ENCODE measurements around the gene CPPED1.

The CPPED1 gene

GRCh38 chr16:12724226-12724625 is 79.5 kb downstream of the CPPED1 start:
- TF ChIP-seq ZFX (IDR thresholded peaks at IDR 0.05; ENCODE audit: borderline replicate concordance) (no peak), CTCF (IDR thresholded peaks at IDR 0.05) (no peak)
- H3K27ac ChIP-seq, result no peak overlapping the region

- no peak for TF ChIP-seq ZFX (IDR thresholded peaks at IDR 0.05; ENCODE audit: borderline replicate concordance)
- no peak overlapping the region for H3K27ac ChIP-seq
Measured at GRCh38 chr16:12723681-12724080, 80.0 kb downstream of the CPPED1 start.

- no peak overlapping the region for H3K27ac ChIP-seq
- TF ChIP-seq CTCF (IDR thresholded peaks at IDR 0.05) (no peak), ZFX (IDR thresholded peaks at IDR 0.05; ENCODE audit: borderline replicate concordance) (no peak)
Measured at GRCh38 chr16:12721841-12722421, 81.8 kb downstream of the CPPED1 start.

DNA sequence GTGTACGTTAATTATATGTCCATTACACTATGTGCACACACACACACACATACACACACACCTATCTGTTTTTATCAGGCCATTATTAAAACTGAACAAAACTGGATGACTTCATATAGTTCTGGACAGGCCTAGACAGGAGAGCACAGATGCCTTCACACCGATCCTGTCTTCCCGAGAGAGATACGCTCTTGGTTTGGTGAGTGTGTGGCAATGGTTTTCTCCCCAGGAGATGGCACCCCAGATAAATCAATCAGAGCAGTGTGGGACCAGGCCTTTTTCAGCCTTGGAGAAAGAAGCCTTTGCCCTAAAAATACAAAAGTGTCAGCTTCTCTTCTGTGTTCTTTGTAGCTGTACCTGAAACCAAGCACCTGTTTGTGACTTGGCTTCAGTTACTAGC is 83.7 kb downstream of the CPPED1 start:
- TF ChIP-seq ZFX (IDR thresholded peaks at IDR 0.05; ENCODE audit: borderline replicate concordance) (no peak), CTCF (IDR thresholded peaks at IDR 0.05) (no peak)
- H3K27ac ChIP-seq, result no peak overlapping the region

GRCh38 chr16:12716658-12717057 is 87.0 kb downstream of the CPPED1 start:
- TF ChIP-seq ZFX (IDR thresholded peaks at IDR 0.05; ENCODE audit: borderline replicate concordance) (no peak), CTCF (IDR thresholded peaks at IDR 0.05) (no peak)
- no peak overlapping the region for H3K27ac ChIP-seq

GRCh38 chr16:12709807-12710206 is 93.9 kb downstream of the CPPED1 start:
- TF ChIP-seq ZFX (IDR thresholded peaks at IDR 0.05; ENCODE audit: borderline replicate concordance), result no peak
- no peak for TF ChIP-seq CTCF (IDR thresholded peaks at IDR 0.05)
- no peak overlapping the region for H3K27ac ChIP-seq

- no peak overlapping the region for H3K27ac ChIP-seq
- TF ChIP-seq CTCF (IDR thresholded peaks at IDR 0.05), result no peak
- no peak for TF ChIP-seq ZFX (IDR thresholded peaks at IDR 0.05; ENCODE audit: borderline replicate concordance)
Measured at GRCh38 chr16:12708266-12708665, 95.4 kb downstream of the CPPED1 start.

GRCh38 chr16:12706628-12707027 is 97.1 kb downstream of the CPPED1 start:
- TF ChIP-seq CTCF (IDR thresholded peaks at IDR 0.05) (no peak), ZFX (IDR thresholded peaks at IDR 0.05; ENCODE audit: borderline replicate concordance) (no peak)
- no peak overlapping the region for H3K27ac ChIP-seq
